ENCODE results near the gene IL16.
"Not testable (repeated sequence)": the region's sequence is repeated elsewhere in the genome, so short reads cannot be mapped to it uniquely, and the experiment has no call there.

The IL16 gene

GRCh38 chr15:81197255-81197630 lies 564 bp downstream of the IL16 start:
- no peak overlapping the region for H3K27ac ChIP-seq
- TF ChIP-seq CTCF (IDR thresholded peaks at IDR 0.05) = no peak

- TF ChIP-seq CTCF (IDR thresholded peaks at IDR 0.05) (no peak), ZFX (IDR thresholded peaks at IDR 0.05; ENCODE audit: borderline replicate concordance) (no peak)
- H3K27ac ChIP-seq = no peak overlapping the region
These were observed 1.1 kb downstream of the IL16 start for GRCh38 chr15:81197688-81198281.

- H3K27ac ChIP-seq = no peak overlapping the region
- TF ChIP-seq ZFX (IDR thresholded peaks at IDR 0.05; ENCODE audit: borderline replicate concordance) = no peak
- no peak for TF ChIP-seq CTCF (IDR thresholded peaks at IDR 0.05)
These were observed 2.5 kb downstream of the IL16 start for GRCh38 chr15:81199031-81199779.

GRCh38 chr15:81206018-81206417 lies 9.3 kb downstream of the IL16 start:
- TF ChIP-seq ZFX (IDR thresholded peaks at IDR 0.05; ENCODE audit: borderline replicate concordance) = no peak
- no peak for TF ChIP-seq CTCF (IDR thresholded peaks at IDR 0.05)
- H3K27ac ChIP-seq = no peak overlapping the region

GRCh38 chr15:81207987-81208386 lies 11.3 kb downstream of the IL16 start:
- not testable (repeated sequence) for H3K27ac ChIP-seq

- TF ChIP-seq CTCF (IDR thresholded peaks at IDR 0.05) (no peak), ZFX (IDR thresholded peaks at IDR 0.05; ENCODE audit: borderline replicate concordance) (no peak)
- H3K27ac ChIP-seq = no peak overlapping the region
These were observed 13.0 kb downstream of the IL16 start for GRCh38 chr15:81209635-81210034.

- no peak for TF ChIP-seq CTCF (IDR thresholded peaks at IDR 0.05)
- no peak overlapping the region for H3K27ac ChIP-seq
These were observed 14.7 kb downstream of the IL16 start for GRCh38 chr15:81211376-81211775.

GRCh38 chr15:81213982-81214381 lies 17.3 kb downstream of the IL16 start:
- H3K27ac ChIP-seq = no peak overlapping the region
- TF ChIP-seq CTCF (IDR thresholded peaks at IDR 0.05) (no peak), ZFX (IDR thresholded peaks at IDR 0.05; ENCODE audit: borderline replicate concordance) (no peak)

All from 22Rv1 (cell line).